Loucy (cell line): ENCODE measurements around the gene CCDC177.

ENCODE experiments used
- H2AFZ ChIP-seq: fragments of 200-600 bp; sonication (generic); 2 replicates; pipeline ENCODE4 v1.6.0; 2016; ENCODE audit warnings: antibody characterized with exemption, mild to moderate bottlenecking, low read length, moderate library complexity
- H3F3A ChIP-seq: fragments of 200-600 bp; 2 replicates; pipeline ENCODE4 v1.6.0; 2016; ENCODE audit warnings: antibody characterized with exemption, low read depth, mild to moderate bottlenecking
- H3K27me3 ChIP-seq: fragments of 200-600 bp; sonication (generic); 2 replicates; pipeline ENCODE4 v1.6.1; 2014; ENCODE audit warnings: low read length, mild to moderate bottlenecking; ENCODE audit not compliant: insufficient read depth, poor library complexity, severe bottlenecking
- H3K36me3 ChIP-seq: fragments of 200-600 bp; sonication (generic); 2 replicates; pipeline ENCODE4 v1.6.1; 2016; ENCODE audit warnings: low read length; ENCODE audit not compliant: insufficient read depth
- H3K4me1 ChIP-seq: fragments of 200-600 bp; sonication (generic); 2 replicates; pipeline ENCODE4 v1.5.1; 2014; ENCODE audit warnings: low read length, mild to moderate bottlenecking; ENCODE audit not compliant: insufficient read depth, poor library complexity, severe bottlenecking
- H3K4me2 ChIP-seq: fragments of 200-600 bp; sonication (generic); 2 replicates; pipeline ENCODE4 v1.6.0; 2014; ENCODE audit warnings: antibody characterized with exemption, low read length, low read depth, mild to moderate bottlenecking; ENCODE audit not compliant: poor library complexity, severe bottlenecking
- H3K4me3 ChIP-seq: fragments of 200-600 bp; sonication (generic); 2 replicates; pipeline ENCODE4 v1.5.1; 2014; ENCODE audit warnings: low read length, mild to moderate bottlenecking, mixed read lengths; ENCODE audit not compliant: poor library complexity, severe bottlenecking
- H3K79me2 ChIP-seq: fragments of 200-600 bp; sonication (generic); 2 replicates; pipeline ENCODE4 v1.6.1; 2014; ENCODE audit warnings: low read length; ENCODE audit not compliant: insufficient read depth
- H3K9ac ChIP-seq: fragments of 200-600 bp; sonication (generic); 2 replicates; pipeline ENCODE4 v1.6.0; 2014; ENCODE audit warnings: mild to moderate bottlenecking, low read depth, low read length, moderate library complexity; ENCODE audit not compliant: poor library complexity, severe bottlenecking
- H3K9me2 ChIP-seq: fragments of 200-600 bp; sonication (generic); replicated peaks from 2 replicates; pipeline ENCODE4 v1.6.1; 2016; ENCODE audit warnings: low read depth, low read length, mixed read lengths
- H3K9me3 ChIP-seq: fragments of 200-600 bp; sonication (generic); 2 replicates; pipeline ENCODE4 v1.6.1; 2014; ENCODE audit warnings: mild to moderate bottlenecking, antibody characterized with exemption, low read length, low read depth; ENCODE audit not compliant: insufficient read depth
- H4K20me1 ChIP-seq: fragments of 200-600 bp; sonication (generic); 2 replicates; pipeline ENCODE4 v1.6.0; 2014; ENCODE audit warnings: antibody characterized with exemption, low read length, mild to moderate bottlenecking; ENCODE audit not compliant: insufficient read depth, poor library complexity, severe bottlenecking
- CTCF ChIP-seq: fragments of 200-600 bp; sonication (generic); conservative IDR thresholded peaks from 2 replicates; pipeline ENCODE4 v1.5.1; 2014; ENCODE audit warnings: mild to moderate bottlenecking, antibody characterized with exemption, low read length
- EZH2phosphoT487 ChIP-seq: fragments of 200-600 bp; IDR thresholded peaks from 2 replicates; pipeline ENCODE4 v1.6.1; 2018; ENCODE audit warnings: antibody characterized with exemption, mild to moderate bottlenecking, moderate library complexity, borderline replicate concordance

Gene CCDC177

GRCh38 chr14:69529563-69529962, 45.1 kb downstream of the CCDC177 start:
- no peaks in the 10 kb centered on the region for H3K9me2 ChIP-seq
- no peaks in the 10 kb centered on the region for H3F3A ChIP-seq
- H3K9ac ChIP-seq, result no peak overlapping the region
- no peak overlapping the region for H3K4me2 ChIP-seq
- H2AFZ ChIP-seq, result no peak overlapping the region
- H4K20me1 ChIP-seq, result no peaks in the 10 kb centered on the region
- H3K4me3 ChIP-seq, result no peak overlapping the region
- H3K27me3 ChIP-seq, result no peaks in the 10 kb centered on the region
- H3K36me3 ChIP-seq, result no peaks in the 10 kb centered on the region
- no peaks in the 10 kb centered on the region for H3K79me2 ChIP-seq
- no peaks in the 10 kb centered on the region for H3K9me3 ChIP-seq
- no peaks in the 10 kb centered on the region for H3K4me1 ChIP-seq
- TF ChIP-seq CTCF (no peak), EZH2phosphoT487 (no peak)

GRCh38 chr14:69528930-69529329, 45.7 kb downstream of the CCDC177 start:
- Histone ChIP-seq H3K9ac (no peak overlapping the region), H3K9me2 (no peaks in the 10 kb centered on the region), H3K4me1 (no peaks in the 10 kb centered on the region), H3K4me3 (no peak overlapping the region), H2AFZ (no peak overlapping the region), H3K9me3 (no peaks in the 10 kb centered on the region), H3F3A (no peaks in the 10 kb centered on the region), H4K20me1 (no peaks in the 10 kb centered on the region), H3K4me2 (no peak overlapping the region), H3K27me3 (no peaks in the 10 kb centered on the region), H3K79me2 (no peaks in the 10 kb centered on the region), H3K36me3 (no peaks in the 10 kb centered on the region)
- TF ChIP-seq EZH2phosphoT487, result no peak
- TF ChIP-seq CTCF, result no peak

GRCh38 chr14:69528143-69528542, 46.5 kb downstream of the CCDC177 start:
- Histone ChIP-seq H3K4me1 (no peaks in the 10 kb centered on the region), H3K27me3 (no peaks in the 10 kb centered on the region), H3K4me2 (no peak overlapping the region), H2AFZ (no peak overlapping the region), H3K9me3 (no peaks in the 10 kb centered on the region), H3K9me2 (no peaks in the 10 kb centered on the region), H3K4me3 (no peak overlapping the region), H4K20me1 (no peaks in the 10 kb centered on the region), H3K9ac (no peak overlapping the region), H3K36me3 (no peaks in the 10 kb centered on the region), H3K79me2 (no peaks in the 10 kb centered on the region), H3F3A (no peaks in the 10 kb centered on the region)
- TF ChIP-seq CTCF (no peak), EZH2phosphoT487 (no peak)
